Stimulated activated CD8-positive, alpha-beta memory T cell treated with anti-CD3 and anti-CD28 coated beads, Interleukin-4, amount 100 ng/mL, for 1 hour (primary cell): ENCODE data around the gene EIF4E1B.

Source experiments
- DNase-seq, 2 donors: peaks; one replicate each; pipeline ENCODE4 v3.0.0-alpha.2; 2020; ENCODE audit warnings: low read depth in 2 of 2, low spot score in 1 of 2

EIF4E1B gene

DNA sequence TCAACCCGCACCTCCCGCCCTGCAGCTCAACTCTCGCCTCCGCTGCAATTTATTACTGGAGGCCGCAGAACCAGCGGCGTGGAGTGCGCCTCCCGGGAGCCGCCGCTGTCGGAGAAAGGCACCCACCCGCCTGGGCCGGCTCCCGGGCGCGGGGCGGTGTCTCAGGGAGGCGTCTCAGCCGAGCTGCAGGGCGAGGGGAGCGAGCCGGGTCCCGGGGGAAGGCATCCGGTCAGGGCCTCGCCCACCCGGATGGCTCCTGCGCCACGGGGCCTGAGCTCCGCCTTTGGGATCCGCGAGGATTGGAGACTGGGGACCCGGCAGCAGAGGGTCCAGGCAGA lies 49.7 kb downstream of the EIF4E1B start:
- no peak for DNase-seq

DNA sequence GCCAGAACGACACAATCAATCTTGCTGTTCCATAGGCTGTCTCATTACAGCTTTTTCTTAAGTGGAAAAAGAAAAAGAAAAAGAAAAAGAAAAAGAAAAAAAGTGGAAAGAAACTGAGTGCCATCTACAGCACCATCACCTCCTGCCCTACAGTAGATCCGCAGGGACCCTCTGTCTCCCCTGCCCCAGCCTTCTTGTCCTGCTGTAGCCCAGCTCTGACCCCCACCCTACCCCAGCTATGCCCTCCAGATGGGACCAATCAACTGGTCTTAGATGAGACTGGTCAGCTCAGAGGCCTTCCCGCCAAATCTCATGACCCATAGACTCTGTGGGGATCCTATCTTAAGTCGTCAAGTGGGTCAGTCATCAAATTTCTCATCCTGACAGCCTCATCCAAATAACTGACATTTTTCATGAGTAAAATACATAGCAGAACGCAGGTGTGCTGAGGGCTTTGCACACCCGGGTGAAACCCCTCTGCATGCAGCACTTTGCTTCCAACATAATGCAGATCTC lies 51.6 kb downstream of the EIF4E1B start:
- no peak for DNase-seq

DNA sequence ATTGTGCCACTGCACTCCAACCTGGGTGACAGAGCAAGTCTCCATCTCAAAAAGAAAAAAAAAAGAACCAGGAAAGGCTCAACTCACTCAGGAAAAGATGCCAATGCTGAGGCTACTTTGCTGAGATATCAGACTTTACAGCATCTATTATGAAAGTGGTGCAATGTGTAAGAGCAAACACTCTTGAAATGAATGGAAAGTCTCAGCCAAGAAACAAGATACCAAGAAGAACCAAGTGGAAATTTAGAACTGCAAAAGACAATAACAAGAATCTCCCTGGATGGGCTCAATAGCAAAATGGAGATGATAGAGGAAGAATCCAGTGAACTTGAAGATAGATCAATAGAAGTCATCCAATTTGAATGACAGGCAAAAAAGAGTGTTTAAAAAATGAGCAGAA lies 54.5 kb downstream of the EIF4E1B start:
- DNase-seq, result no peak

DNA sequence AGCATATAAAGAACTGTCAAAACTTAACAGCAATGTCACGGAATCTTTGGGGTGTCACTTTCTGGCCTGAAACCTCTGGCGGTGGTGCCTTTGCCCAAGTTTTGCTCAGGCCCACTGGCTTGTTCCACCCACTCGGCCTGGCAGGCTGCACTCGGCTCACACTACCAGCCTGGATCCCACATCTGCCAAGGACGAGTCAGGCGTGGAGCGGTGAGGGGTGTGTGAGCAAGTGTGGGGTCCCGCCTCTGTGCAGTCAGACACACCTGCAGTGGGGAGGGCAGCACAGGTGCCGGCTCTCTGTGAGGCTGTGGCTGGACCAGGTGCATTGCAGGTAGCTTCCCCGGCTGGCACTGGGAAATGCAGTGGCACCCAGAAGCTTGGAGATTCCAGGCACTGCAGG lies 56.8 kb downstream of the EIF4E1B start:
- DNase-seq, result no peak

GRCh38 chr5:176687881-176688280 lies 57.4 kb downstream of the EIF4E1B start:
- no peak for DNase-seq

DNA sequence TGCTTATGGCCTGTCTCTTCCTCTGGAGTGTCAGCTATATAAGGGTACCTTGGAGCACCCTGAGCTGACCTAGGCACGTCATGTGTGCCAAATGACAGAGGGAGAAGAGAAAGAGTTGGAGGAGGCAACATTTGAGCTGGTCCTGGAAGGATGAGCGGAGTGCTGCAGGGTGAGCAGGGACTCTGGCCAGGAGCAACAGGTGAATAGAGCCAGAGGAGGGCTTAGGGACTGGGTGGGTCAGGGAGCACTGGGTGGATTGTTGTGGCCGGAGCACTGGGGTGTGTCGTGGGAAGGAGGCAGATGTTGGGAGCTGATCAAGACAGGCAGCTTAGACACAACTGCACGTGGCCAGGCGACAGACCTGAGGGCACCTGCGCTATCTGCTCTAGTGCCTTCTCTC lies 60.4 kb downstream of the EIF4E1B start:
- no peak for DNase-seq

GRCh38 chr5:176691524-176691923 lies 61.0 kb downstream of the EIF4E1B start:
- DNase-seq, result no peak

- DNase-seq, result no peak
These were observed 61.9 kb downstream of the EIF4E1B start for GRCh38 chr5:176692326-176692725.

- no peak for DNase-seq
These were observed 62.5 kb downstream of the EIF4E1B start for GRCh38 chr5:176692839-176693476.

GRCh38 chr5:176693477-176693851 lies 63.0 kb downstream of the EIF4E1B start:
- DNase-seq, result no peak

- no peak for DNase-seq
These were observed 63.7 kb downstream of the EIF4E1B start for GRCh38 chr5:176694146-176694545.

- DNase-seq, result no peak
These were observed 64.2 kb downstream of the EIF4E1B start for GRCh38 chr5:176694631-176695030.

- no peak for DNase-seq
These were observed 64.6 kb downstream of the EIF4E1B start for GRCh38 chr5:176695073-176695472.
